Esophagus squamous epithelium (tissue), 5 donors: ENCODE results near the gene YBX2. TPM values are rescaled to one million over a fixed set of nuclear protein-coding genes. Genes with fewer than 3 reads are reported as not detected.
"Not testable (repeated sequence)": the region's sequence is repeated elsewhere in the genome, so short reads cannot be mapped to it uniquely, and the experiment has no call there.

Experiments
- DNase-seq: peaks from one replicate; lab custom pipeline; 2025; lab: John Stamatoyannopoulos, UW
- H3K27ac ChIP-seq, 4 donors: fragments of 200-600 bp; sonication (generic); one replicate each; pipeline ENCODE4 v1.5.1; 2016 to 2019; ENCODE audit warnings: mild to moderate bottlenecking in 1 of 4
- H3K27me3 ChIP-seq, 4 donors: fragments of 200-600 bp; sonication (generic); 1 replicate in 3 of 4; 2 replicates in 1 of 4; pipeline versions ENCODE4 v1.5.1 to v1.6.0; 2017 to 2021; ENCODE audit warnings: antibody characterized with exemption in 1 of 4
- H3K36me3 ChIP-seq, 3 donors: fragments of 200-600 bp; sonication (generic); one replicate each; pipeline ENCODE4 v1.5.1; 2016 to 2019
- H3K4me1 ChIP-seq, 3 donors: fragments of 200-600 bp; sonication (generic); one replicate each; pipeline ENCODE4 v1.5.1; 2017 to 2019
- H3K4me3 ChIP-seq, 4 donors: fragments of 200-600 bp; sonication (generic); 1 replicate in 3 of 4; 2 replicates in 1 of 4; pipeline ENCODE4 v1.5.1; 2016 to 2019; ENCODE audit warnings: mild to moderate bottlenecking in 2 of 4, moderate library complexity in 1 of 4
- H3K9me3 ChIP-seq, 3 donors: fragments of 200-600 bp; sonication (generic); one replicate each; pipeline ENCODE4 v1.5.1; 2016 to 2019
- CTCF ChIP-seq, 6 experiments: fragments of 450-650 bp in 4 of 6; fragments of 200-600 bp in 2 of 6; sonication (generic) in 2 of 6; IDR thresholded peaks; one replicate each; pipeline ENCODE4 v1.5.1; 2016 to 2019; ENCODE audit warnings: antibody characterized with exemption in 6 of 6, mild to moderate bottlenecking in 4 of 6, moderate library complexity in 4 of 6
- POLR2A ChIP-seq, 4 donors: fragments of 450-650 bp; IDR thresholded peaks; one replicate each; pipeline ENCODE4 v1.6.1; 2017; ENCODE audit warnings: antibody characterized with exemption in 4 of 4, mild to moderate bottlenecking in 4 of 4, moderate library complexity in 3 of 4
- WGBS, 2 donors: methylation state at CpG; one replicate each; pipeline ENCODE4 v1.1.5; 2018; 5-methylcytosine and 5-hydroxymethylcytosine counted together
- intact Hi-C: fragments of 100-400 bp; cut with DNase I; formaldehyde crosslinking; loops from one replicate; pipeline ENCODE4 v1.15.0; 2022
- total RNA-seq, 4 donors: library from RNA; depleted of rRNA; stranded (reverse); fragments of >200 nt; gene quantifications; one replicate each; pipeline ENCODE4 v1.1.0, GENCODE V29; 2016
- donor health status: DM: yes; HTN: yes; CAD: no.

The YBX2 gene
- total RNA-seq, 4 donors from 2014 or later, result 0.44 to 3.8 (median 2.3) TPM

GRCh38 chr17:7249830-7250229 is 44.6 kb downstream of the YBX2 start:
- 77 to 82% methylated on average over 6 to 7 of the region's 7 CpGs for WGBS, 2 donors
- Histone ChIP-seq H3K9me3 (no peaks in the 10 kb centered on the region), H3K4me3 (peak overlapping the region in 3 of 4 donors; percentile 89 to 99 (median 94)), H3K27me3 (no peaks in the 10 kb centered on the region), H3K36me3 (peaks cover 17 to 39% (median 18%) of the 10 kb centered on the region in 3 donors), H3K4me1 (peaks cover 28 to 63% (median 37%) of the 10 kb centered on the region in 3 donors), H3K27ac (peak overlapping the region; percentile 96 to 100 (median 98))
- TF ChIP-seq POLR2A (IDR thresholded peaks at IDR 0.05) (no peak), CTCF (IDR thresholded peaks at IDR 0.05) (no peak)
- no peak for DNase-seq
- intact Hi-C loops, result no loop called here

- Histone ChIP-seq H3K4me3 (no peak overlapping the region), H3K36me3 (peaks cover 23 to 39% (median 24%) of the 10 kb centered on the region in 3 donors), H3K27me3 (no peaks in the 10 kb centered on the region), H3K4me1 (peaks cover 28 to 63% (median 37%) of the 10 kb centered on the region in 3 donors), H3K9me3 (no peaks in the 10 kb centered on the region), H3K27ac (peak overlapping the region in 1 of 4 donors; percentile 23)
- DNase-seq, result no peak
- TF ChIP-seq CTCF (IDR thresholded peaks at IDR 0.05) (no peak), POLR2A (IDR thresholded peaks at IDR 0.05) (no peak)
- intact Hi-C loops, result no loop called here
- WGBS, 2 donors, result 76 to 82% methylated on average over 4 to 6 of the region's 6 CpGs
Measured at GRCh38 chr17:7249214-7249613, 45.2 kb downstream of the YBX2 start.

GRCh38 chr17:7248796-7249195 is 45.6 kb downstream of the YBX2 start:
- WGBS, 2 donors, result 64 to 76% methylated on average over 3 to 4 of the region's 4 CpGs
- intact Hi-C loops, result no loop called here
- Histone ChIP-seq H3K4me1 (peaks cover 27 to 61% (median 37%) of the 10 kb centered on the region in 3 donors), H3K36me3 (peaks cover 25 to 40% (median 28%) of the 10 kb centered on the region in 3 donors), H3K9me3 (no peaks in the 10 kb centered on the region), H3K27me3 (no peaks in the 10 kb centered on the region), H3K27ac (peak overlapping the region in 1 of 4 donors; percentile 23), H3K4me3 (no peak overlapping the region)
- TF ChIP-seq CTCF (IDR thresholded peaks at IDR 0.05) (no peak), POLR2A (IDR thresholded peaks at IDR 0.05) (no peak)
- DNase-seq, result no peak

- Histone ChIP-seq H3K4me3 (no peak overlapping the region), H3K27me3 (no peaks in the 10 kb centered on the region), H3K4me1 (peaks cover 18 to 55% (median 36%) of the 10 kb centered on the region in 3 donors), H3K27ac (peak overlapping the region in 3 of 4 donors; percentile 18 to 25 (median 22)), H3K9me3 (no peaks in the 10 kb centered on the region), H3K36me3 (peaks cover 25 to 41% (median 31%) of the 10 kb centered on the region in 3 donors)
- intact Hi-C loops, result no loop called here
- DNase-seq, result no peak
- 96 to 100% methylated on average over 3 to 4 of the region's 5 CpGs for WGBS, 2 donors
- TF ChIP-seq CTCF (IDR thresholded peaks at IDR 0.05) (no peak), POLR2A (IDR thresholded peaks at IDR 0.05) (no peak)
Measured at GRCh38 chr17:7246779-7247178, 47.7 kb downstream of the YBX2 start.

GRCh38 chr17:7243838-7244237 is 50.6 kb downstream of the YBX2 start:
- H3K4me3 ChIP-seq, result not testable (repeated sequence)
- H3K36me3 ChIP-seq, result peaks cover 31 to 55% (median 35%) of the 10 kb centered on the region in 3 donors

GRCh38 chr17:7243453-7243729 is 51.0 kb downstream of the YBX2 start:
- peak overlapping the region; percentile 97 to 100 (median 99) for H3K27ac ChIP-seq
- DNase-seq, result no peak
- no peak for TF ChIP-seq CTCF (IDR thresholded peaks at IDR 0.05)
- TF ChIP-seq POLR2A (IDR thresholded peaks at IDR 0.05), result no peak
- H3K36me3 ChIP-seq, result peaks cover 31 to 55% (median 35%) of the 10 kb centered on the region in 3 donors
- no peaks in the 10 kb centered on the region for H3K27me3 ChIP-seq
- 39 to 48% methylated on average over 2 of the region's 2 CpGs for WGBS, 2 donors
- H3K4me3 ChIP-seq, result peak overlapping the region; percentile 76 to 99 (median 92)
- intact Hi-C loops, result no loop called here
- peaks cover 18 to 50% (median 32%) of the 10 kb centered on the region in 3 donors for H3K4me1 ChIP-seq
- H3K9me3 ChIP-seq, result no peaks in the 10 kb centered on the region

More at GRCh38 chr17:7243838-7244237, 50.6 kb downstream of the YBX2 start:
- Histone ChIP-seq H3K27ac (peak overlapping the region; percentile 97 to 100 (median 99)), H3K4me1 (peaks cover 19 to 55% (median 36%) of the 10 kb centered on the region in 3 donors)
- H3K27me3 ChIP-seq, H3K9me3 ChIP-seq, DNase-seq, intact Hi-C loops: not testable (repeated sequence)
- 67% methylated on average over 3 of the region's 10 CpGs for WGBS, 2 donors
